NCI-H748 treated with DMSO at 0.1 percent for 48 hours (cell line): ENCODE results near the gene TREML4.
A peak's percentile ranks its signal among the peaks of the same experiment; 100 is the strongest.
"Not testable (repeated sequence)": the region's sequence is repeated elsewhere in the genome, so short reads cannot be mapped to it uniquely, and the experiment has no call there.

ENCODE experiments used
- DNase-seq: peaks from one replicate; lab custom pipeline; 2025; lab: John Stamatoyannopoulos, UW

Gene TREML4, protein sequence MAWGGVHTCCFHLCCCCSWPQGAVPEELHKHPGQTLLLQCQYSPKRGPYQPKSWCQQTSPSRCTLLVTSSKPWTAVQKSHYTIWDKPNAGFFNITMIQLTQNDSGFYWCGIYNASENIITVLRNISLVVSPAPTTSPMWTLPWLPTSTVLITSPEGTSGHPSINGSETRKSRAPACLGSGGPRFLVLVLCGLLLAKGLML

GRCh38 chr6:41228096-41228495 is at the start of gene TREML4:
Gene TREML4 (plus strand): TSS chr6:41228349. CDS start chr6:41228428, 79 bp downstream.
- no peak for DNase-seq

DNA sequence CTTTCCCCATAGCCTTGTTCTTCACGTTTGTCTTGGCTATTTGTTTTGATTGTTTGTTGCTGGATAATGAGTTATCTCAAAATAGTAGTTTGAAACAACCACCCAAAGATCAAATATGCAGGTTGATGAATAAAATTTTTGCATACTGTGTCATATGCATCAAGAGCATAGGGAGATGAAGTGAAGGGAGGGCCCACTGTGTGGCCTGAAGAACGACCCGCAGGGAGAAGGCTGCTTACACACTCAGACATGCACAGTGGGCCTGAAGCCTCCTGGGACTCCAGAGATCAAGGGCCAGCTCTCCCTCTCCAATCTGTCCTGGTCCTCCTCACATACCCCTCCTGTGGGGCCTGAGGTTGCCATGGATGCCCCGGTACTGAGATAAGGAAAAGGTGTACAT is 49.0 kb upstream of the TREML4 start:
- DNase-seq: no peak

GRCh38 chr6:41181566-41181965 is 46.6 kb upstream of the TREML4 start:
- no peak for DNase-seq

DNA sequence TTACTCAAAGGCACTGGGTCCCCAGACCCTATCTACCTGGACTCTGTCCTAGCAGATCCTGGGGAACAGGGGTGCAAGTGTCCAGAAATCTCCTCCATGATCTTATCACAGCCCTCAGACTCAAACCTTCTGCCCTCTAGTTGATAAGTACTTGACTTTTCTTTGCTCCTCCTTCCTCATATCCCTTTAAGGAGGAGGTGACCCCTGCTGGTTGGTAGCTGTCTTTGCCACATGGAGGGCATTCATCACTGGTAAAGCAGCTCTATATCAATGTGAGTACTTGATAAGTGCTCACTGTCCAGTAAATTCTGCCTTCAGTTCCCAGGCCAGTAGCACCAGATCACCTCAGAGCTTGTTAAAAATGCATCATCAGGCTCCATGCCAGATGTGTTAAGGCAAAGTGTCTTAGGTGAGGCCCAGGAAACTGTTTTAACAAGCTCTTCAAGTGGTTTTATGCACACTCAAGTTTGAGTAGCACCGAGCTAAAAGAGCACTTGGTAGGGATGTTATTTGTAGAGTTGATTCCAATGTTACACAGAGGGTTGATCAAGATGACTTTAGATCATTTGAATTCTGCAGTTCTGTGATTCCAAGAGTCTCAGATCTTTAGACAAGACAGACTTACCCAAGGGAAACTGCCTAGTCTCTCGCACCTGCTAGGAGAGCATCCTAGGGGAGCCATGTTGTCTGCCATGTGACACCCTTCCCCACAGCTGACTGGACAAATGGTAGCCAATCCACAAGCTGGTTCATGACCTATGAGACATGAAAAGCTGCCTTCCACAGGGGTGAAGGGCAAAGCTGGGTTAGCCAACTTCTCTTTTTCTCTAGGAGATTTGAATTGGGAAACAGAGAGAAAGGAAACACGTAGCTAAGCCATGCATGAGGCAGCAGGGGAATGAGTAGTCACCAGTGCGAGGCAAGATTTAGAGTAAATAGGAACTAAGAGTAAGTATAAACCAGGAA is 45.8 kb upstream of the TREML4 start:
- DNase-seq: peak; percentile 6

DNA sequence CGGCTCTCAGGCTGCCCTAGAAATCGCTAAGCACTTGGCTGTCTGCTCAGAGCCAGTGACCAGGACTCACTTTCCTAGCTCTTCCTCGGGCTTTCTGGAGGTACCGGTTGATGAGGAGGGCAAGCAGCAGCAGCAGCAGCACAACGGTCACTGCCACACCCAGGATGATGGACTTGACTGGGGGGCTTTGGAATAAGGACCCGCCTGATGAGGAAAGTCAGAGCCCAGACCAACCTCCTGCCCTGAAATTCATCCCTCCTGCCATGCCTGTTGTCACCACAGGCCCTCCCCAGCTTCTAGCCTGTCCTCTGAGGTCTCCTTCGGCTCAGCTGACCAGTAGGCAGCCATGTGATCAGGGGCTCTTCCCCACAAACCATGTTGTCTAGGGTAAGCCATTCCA is 43.4 kb upstream of the TREML4 start:
- DNase-seq: no peak

DNA sequence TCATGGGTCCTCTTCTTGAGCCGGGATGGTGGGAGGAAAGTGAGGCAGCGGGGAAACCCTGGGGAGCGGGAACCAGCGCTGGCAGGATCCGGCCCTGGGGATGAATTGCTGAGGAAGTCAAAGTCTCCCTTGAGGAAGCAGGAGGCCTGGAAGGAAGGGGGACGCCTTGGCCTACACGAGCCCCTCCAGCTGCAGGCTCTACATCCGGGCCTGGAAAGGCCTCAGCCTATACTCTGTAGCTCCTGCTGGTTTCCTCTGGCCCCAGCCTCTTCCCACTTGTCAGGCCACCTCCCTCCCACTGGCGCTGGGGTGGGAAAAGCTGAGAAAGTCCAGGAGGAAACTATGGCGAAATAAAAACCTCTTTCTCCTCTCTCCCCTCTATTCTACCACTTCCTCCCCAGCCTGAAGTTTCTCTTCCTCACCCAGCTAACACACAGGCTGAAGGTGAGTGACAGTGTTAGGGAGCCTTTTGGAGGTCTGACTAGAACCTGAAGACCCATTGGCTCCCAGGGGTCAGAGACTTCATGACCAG is 42.1 kb upstream of the TREML4 start:
- no peak for DNase-seq

- no peak for DNase-seq
Observed at GRCh38 chr6:41187924-41188886, 39.9 kb upstream of the TREML4 start.

- not testable (repeated sequence) for DNase-seq
Observed at GRCh38 chr6:41189046-41189445, 39.1 kb upstream of the TREML4 start.

GRCh38 chr6:41189967-41190366 is 38.2 kb upstream of the TREML4 start:
- no peak for DNase-seq

- no peak for DNase-seq
Observed at GRCh38 chr6:41190791-41191190, 37.4 kb upstream of the TREML4 start.

- no peak for DNase-seq
Observed at GRCh38 chr6:41191569-41191968, 36.6 kb upstream of the TREML4 start.

GRCh38 chr6:41193171-41193734 is 34.9 kb upstream of the TREML4 start:
- no peak for DNase-seq

DNA sequence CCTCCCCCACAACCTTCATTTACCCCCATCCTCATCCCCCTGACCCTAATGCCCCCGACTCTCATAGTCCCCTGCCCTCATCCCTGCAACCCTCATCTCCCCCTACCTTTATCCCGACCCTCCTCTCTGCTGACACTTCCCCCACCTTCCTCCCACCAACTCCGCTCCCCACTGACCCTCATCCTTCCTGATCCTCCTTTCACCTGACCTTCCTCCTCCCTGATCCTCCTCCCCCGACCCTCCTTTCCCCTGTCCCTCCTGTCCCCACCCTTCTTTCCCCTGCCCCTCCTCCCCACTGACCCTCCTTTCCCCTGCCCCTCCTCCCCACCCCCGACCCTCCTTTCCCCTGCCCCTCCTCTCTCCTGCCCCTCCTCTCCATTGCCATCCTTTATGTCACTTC is 34.3 kb upstream of the TREML4 start:
- DNase-seq: no peak

DNA sequence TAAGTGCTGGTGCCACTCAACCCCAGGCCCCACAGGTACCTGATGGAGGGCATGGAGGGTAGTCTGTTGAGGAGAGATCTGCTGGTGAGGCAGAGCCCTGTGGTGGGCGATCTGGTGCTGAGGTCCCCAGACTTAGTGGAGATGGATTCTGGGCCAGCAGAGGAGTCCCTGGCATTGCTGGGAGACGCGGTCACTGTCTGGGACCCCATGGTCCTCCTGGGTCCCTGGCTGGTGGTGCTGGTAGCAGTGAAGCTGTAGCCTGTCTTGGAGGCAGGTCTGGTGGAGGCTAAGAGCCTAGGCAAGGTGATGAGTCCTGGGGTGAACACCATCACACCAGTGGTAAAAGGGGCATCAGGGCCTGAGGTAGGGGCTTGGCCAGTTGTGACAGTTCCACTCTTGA is 33.8 kb upstream of the TREML4 start:
- no peak for DNase-seq

GRCh38 chr6:41197234-41197633 is 30.9 kb upstream of the TREML4 start:
- DNase-seq: no peak

- no peak for DNase-seq
Observed at GRCh38 chr6:41199552-41200246, 28.4 kb upstream of the TREML4 start.

DNA sequence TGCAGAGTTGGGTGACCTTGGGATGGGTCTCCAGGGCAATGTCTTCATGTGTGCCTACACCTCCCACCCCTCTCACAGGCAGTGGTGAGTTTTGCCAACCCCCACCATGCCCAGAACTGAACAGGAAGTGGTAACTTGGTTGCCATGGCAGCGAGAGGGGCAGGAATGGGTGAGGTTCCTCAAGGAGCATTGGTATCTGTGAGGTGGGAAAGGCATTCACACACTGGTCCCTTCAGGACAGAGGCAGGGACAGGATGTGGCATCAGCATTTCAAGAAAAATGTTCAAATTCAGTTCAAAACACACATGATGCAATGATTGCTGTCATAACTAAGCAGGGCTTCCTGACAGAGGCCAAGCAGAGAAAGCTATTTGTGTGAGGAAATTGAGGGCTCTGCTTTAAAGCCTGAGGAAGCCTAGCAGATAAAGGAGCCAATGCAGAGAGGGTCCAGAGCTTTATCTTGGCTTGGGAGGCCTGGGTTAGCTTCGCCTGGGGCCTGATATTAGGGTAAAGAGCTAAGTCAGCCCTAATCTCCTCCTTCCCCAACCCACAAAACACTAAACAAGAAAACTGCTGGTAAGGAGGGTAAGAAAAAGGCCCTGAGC is 27.8 kb upstream of the TREML4 start:
- DNase-seq: no peak

GRCh38 chr6:41200901-41201763 is 27.0 kb upstream of the TREML4 start, which contains the start of gene TREML2:
Gene TREML2 (minus strand): TSS chr6:41201149. CDS start chr6:41201008, 141 bp downstream.
- DNase-seq: no peak

- no peak for DNase-seq
Observed at GRCh38 chr6:41201764-41202173, 26.4 kb upstream of the TREML4 start.
